SU-DHL-6 (cell line): ENCODE measurements around the gene SLC6A8.

ENCODE experiments used
- H2AFZ ChIP-seq: fragments of 200-600 bp; sonication (generic); 2 replicates; pipeline ENCODE4 v1.6.1; 2014; ENCODE audit warnings: low read depth, mild to moderate bottlenecking, moderate library complexity, mixed read lengths, antibody characterized with exemption, low read length; ENCODE audit not compliant: severe bottlenecking
- H3F3A ChIP-seq: fragments of 200-600 bp; shearing (Covaris generic); 2 replicates; pipeline ENCODE4 v1.6.0; 2016; ENCODE audit warnings: antibody characterized with exemption, mild to moderate bottlenecking; ENCODE audit not compliant: insufficient read depth
- H3K27ac ChIP-seq: fragments of 200-600 bp; sonication (generic); 2 replicates; pipeline ENCODE4 v1.5.1; 2016; ENCODE audit warnings: low read depth, mild to moderate bottlenecking, low read length, moderate library complexity, mixed read lengths
- H3K27me3 ChIP-seq: fragments of 200-600 bp; sonication (generic), shearing (Covaris generic); 2 replicates; pipeline ENCODE4 v1.6.0; 2014; ENCODE audit warnings: mild to moderate bottlenecking, low read length
- H3K36me3 ChIP-seq: fragments of 200-600 bp; sonication (generic); 2 replicates; pipeline ENCODE4 v1.6.1; 2014; ENCODE audit warnings: mild to moderate bottlenecking, low read length, mixed read lengths
- H3K4me2 ChIP-seq: fragments of 300-600, 200-600 bp; shearing (Covaris generic), sonication (generic); 2 replicates; pipeline ENCODE4 v1.6.0; 2014; ENCODE audit warnings: low read length, low read depth, mild to moderate bottlenecking; ENCODE audit not compliant: poor library complexity, severe bottlenecking
- H3K4me3 ChIP-seq: fragments of 200-600 bp; sonication (generic); 2 replicates; pipeline ENCODE4 v1.5.1; 2014; ENCODE audit warnings: antibody characterized with exemption, low read length, mild to moderate bottlenecking, mixed read lengths; ENCODE audit not compliant: insufficient read depth, poor library complexity, severe bottlenecking
- H3K79me2 ChIP-seq: fragments of 200-600 bp; sonication (generic); 2 replicates; pipeline ENCODE4 v1.6.1; 2014; ENCODE audit warnings: mild to moderate bottlenecking, low read length, moderate library complexity; ENCODE audit not compliant: insufficient read depth
- H3K9ac ChIP-seq: fragments of 200-600 bp; sonication (generic); 2 replicates; pipeline ENCODE4 v1.7.0; 2014; ENCODE audit warnings: mild to moderate bottlenecking, low read length
- H3K9me2 ChIP-seq: fragments of 200-600 bp; sonication (generic); replicated peaks from 2 replicates; pipeline ENCODE4 v1.6.1; 2014; ENCODE audit warnings: low read length; ENCODE audit not compliant: insufficient read depth
- H3K9me3 ChIP-seq: fragments of 200-600 bp; sonication (generic); 2 replicates; pipeline ENCODE4 v1.6.1; 2014; ENCODE audit warnings: low read length, mixed read lengths; ENCODE audit not compliant: insufficient read depth
- H4K20me1 ChIP-seq: fragments of 200-600 bp; sonication (generic); 2 replicates; pipeline ENCODE4 v1.6.1; 2014; ENCODE audit warnings: low read depth, mild to moderate bottlenecking, antibody characterized with exemption, low read length, moderate library complexity, mixed read lengths
- EZH2phosphoT487 ChIP-seq: fragments of 200-600 bp; sonication (generic), shearing (Covaris generic); conservative IDR thresholded peaks from 2 replicates; pipeline ENCODE4 v1.6.1; 2018; ENCODE audit warnings: mild to moderate bottlenecking, antibody characterized with exemption, low read length, moderate library complexity, mixed read lengths
- TF ChIP-seq, protein P1 (sequence below): fragments of 200-600 bp; sonication (generic); IDR thresholded peaks from one replicate; pipeline ENCODE4 v1.5.1; 2017; ENCODE audit warnings: antibody characterized with exemption, mild to moderate bottlenecking, low read length, moderate library complexity; ENCODE audit not compliant: insufficient read depth, poor library complexity, severe bottlenecking

The SLC6A8 gene

DNA sequence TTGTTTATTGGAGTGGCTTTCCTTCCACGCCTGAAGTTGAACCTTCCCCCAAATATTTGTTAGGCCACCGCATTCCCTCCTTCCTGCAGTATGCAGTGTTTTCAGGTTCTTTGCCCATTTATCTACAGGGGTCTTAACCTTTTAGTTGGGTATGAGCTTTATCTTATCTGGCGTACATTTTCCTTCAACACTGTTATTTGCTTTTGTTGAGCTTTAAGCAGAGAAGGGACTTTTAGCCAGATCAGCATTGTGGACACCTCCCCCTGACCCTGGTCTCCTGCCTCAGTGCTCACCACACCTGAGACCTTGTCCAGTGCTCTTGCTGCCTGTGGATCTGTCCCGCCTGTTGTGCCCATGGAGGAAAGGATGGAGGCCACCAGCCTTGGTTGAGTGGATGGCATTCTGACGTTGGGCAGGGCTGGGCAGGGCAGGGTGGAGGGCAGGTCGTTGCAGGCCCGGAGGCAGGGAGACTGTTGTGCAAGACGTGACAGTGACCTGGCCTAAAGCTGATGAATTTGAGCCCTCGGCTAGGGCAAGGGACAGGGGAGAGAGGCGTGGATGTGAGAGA is 41.7 kb upstream of the SLC6A8 start:
- Histone ChIP-seq H3K4me2 (no peak overlapping the region), H3K9me3 (no peaks in the 10 kb centered on the region), H3K4me3 (no peak overlapping the region), H3K9me2 (no peaks in the 10 kb centered on the region), H3F3A (no peaks in the 10 kb centered on the region), H3K27me3 (no peaks in the 10 kb centered on the region), H3K9ac (no peak overlapping the region), H3K27ac (no peak overlapping the region), H2AFZ (no peak overlapping the region), H4K20me1 (no peaks in the 10 kb centered on the region), H3K36me3 (no peaks in the 10 kb centered on the region), H3K79me2 (no peaks in the 10 kb centered on the region)
- TF ChIP-seq, protein P1, sequence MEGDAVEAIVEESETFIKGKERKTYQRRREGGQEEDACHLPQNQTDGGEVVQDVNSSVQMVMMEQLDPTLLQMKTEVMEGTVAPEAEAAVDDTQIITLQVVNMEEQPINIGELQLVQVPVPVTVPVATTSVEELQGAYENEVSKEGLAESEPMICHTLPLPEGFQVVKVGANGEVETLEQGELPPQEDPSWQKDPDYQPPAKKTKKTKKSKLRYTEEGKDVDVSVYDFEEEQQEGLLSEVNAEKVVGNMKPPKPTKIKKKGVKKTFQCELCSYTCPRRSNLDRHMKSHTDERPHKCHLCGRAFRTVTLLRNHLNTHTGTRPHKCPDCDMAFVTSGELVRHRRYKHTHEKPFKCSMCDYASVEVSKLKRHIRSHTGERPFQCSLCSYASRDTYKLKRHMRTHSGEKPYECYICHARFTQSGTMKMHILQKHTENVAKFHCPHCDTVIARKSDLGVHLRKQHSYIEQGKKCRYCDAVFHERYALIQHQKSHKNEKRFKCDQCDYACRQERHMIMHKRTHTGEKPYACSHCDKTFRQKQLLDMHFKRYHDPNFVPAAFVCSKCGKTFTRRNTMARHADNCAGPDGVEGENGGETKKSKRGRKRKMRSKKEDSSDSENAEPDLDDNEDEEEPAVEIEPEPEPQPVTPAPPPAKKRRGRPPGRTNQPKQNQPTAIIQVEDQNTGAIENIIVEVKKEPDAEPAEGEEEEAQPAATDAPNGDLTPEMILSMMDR, result no peak
- TF ChIP-seq EZH2phosphoT487, result no peak

DNA sequence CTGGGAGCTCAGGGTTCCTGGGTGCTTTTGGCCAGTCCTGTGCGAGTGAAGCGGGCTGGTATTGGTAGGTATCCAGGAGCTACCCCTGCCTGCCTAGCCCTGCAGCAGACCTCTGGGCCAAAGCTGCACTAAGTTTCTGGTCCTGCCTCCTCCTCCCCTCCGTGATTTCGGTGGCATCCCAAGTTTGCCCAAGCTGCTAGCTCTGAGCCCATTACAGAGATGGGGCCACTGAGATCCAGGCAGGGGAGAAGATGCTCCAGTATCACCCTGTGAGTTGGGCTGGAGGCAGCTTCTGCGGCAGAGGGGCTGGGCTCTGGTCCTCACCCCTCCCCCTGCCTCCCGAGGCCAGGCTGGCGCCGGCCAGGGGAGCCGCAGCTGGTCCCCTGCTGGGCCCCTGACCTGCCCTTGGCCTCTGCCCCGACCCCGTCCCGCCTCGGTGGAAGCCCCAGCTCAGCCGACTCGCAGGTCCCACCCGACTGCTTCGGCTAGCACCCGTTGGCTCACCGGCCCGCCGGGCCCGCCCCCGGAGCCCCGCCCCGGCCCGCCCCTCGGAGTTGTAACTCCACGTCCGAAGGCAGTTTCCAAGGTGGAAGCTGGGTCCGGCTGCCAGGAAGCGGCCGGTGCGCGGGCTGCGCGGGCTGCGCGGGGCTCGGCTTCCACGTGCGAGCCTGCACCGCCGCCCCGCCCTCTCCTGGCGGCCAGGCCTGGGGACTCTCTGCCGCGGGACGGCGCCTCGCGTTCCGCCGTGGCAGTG is 40.9 kb upstream of the SLC6A8 start, which contains the start of gene DUSP9:
Gene DUSP9, plus strand, starts transcription at position 584 of the 754 bp plus-strand sequence. CDS start 751 bp downstream, outside the sequence.
- TF ChIP-seq EZH2phosphoT487, result no peak
- TF ChIP-seq, protein P1, result no peak
- H3F3A ChIP-seq, result no peaks in the 10 kb centered on the region
- H3K9me3 ChIP-seq, result no peaks in the 10 kb centered on the region
- no peaks in the 10 kb centered on the region for H4K20me1 ChIP-seq
- H3K9ac ChIP-seq, result no peak within 1 kb of the TSS
- H3K36me3 ChIP-seq, result no peaks in the 10 kb centered on the region
- no peak within 1 kb of the TSS for H3K27ac ChIP-seq
- H3K4me3 ChIP-seq, result no peak within 1 kb of the TSS
- no peak within 1 kb of the TSS for H2AFZ ChIP-seq
- no peaks in the 10 kb centered on the region for H3K27me3 ChIP-seq
- H3K4me2 ChIP-seq, result no peak within 1 kb of the TSS
- no peaks in the 10 kb centered on the region for H3K9me2 ChIP-seq
- H3K79me2 ChIP-seq, result no peaks in the 10 kb centered on the region

DNA sequence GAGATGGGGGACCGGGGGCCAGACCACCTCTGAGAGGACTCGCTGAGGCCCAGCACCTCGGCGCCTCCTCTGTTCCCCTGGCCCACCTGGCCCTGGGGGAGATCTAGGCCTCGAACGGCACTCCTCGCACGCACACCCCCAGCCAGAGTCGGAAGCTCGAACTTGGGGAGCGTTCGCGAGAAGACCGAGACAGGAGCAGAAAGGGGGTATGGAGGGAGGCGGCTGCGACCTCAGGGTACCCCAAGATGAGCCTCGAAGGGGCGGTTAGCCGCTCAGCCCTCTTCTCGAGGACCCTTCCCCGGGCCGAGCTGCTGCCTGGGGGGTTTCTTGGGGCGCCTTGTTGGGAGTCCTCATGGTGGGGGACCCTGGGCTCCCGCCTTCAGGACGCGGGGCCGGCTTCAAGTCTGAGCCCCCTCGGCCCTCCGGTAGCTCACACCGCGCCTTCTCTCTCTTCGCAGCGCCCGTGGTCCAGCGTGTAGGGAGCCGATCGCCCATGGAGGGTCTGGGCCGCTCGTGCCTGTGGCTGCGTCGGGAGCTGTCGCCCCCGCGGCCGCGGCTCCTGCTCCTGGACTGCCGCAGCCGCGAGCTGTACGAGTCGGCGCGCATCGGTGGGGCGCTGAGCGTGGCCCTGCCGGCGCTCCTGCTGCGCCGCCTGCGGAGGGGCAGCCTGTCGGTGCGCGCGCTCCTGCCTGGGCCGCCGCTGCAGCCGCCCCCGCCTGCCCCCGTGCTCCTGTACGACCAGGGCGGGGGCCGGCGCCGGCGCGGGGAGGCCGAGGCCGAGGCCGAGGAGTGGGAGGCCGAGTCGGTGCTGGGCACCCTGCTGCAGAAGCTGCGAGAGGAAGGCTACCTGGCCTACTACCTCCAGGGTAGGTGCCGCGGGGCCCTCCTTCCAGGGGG is 40.0 kb upstream of the SLC6A8 start:
- Histone ChIP-seq H3K4me2 (no peak overlapping the region), H3K9me3 (no peaks in the 10 kb centered on the region), H3K79me2 (no peaks in the 10 kb centered on the region), H3K27ac (no peak overlapping the region), H3K9ac (no peak overlapping the region), H3K36me3 (no peaks in the 10 kb centered on the region), H2AFZ (no peak overlapping the region), H3F3A (no peaks in the 10 kb centered on the region), H3K9me2 (no peaks in the 10 kb centered on the region), H4K20me1 (no peaks in the 10 kb centered on the region), H3K27me3 (no peaks in the 10 kb centered on the region), H3K4me3 (no peak overlapping the region)
- TF ChIP-seq, protein P1, result no peak
- TF ChIP-seq EZH2phosphoT487, result no peak
